HG02571 (cell line): Measurements from ENCODE around the gene CUL9.

Experiments used
- ATAC-seq: cut with Tn5 transposase; IDR thresholded peaks from one replicate; pipeline ENCODE4 v1.9.1; 2021; ENCODE audit warnings: mild to moderate bottlenecking, moderate library complexity; ENCODE audit not compliant: unreplicated experiment

Gene CUL9

DNA sequence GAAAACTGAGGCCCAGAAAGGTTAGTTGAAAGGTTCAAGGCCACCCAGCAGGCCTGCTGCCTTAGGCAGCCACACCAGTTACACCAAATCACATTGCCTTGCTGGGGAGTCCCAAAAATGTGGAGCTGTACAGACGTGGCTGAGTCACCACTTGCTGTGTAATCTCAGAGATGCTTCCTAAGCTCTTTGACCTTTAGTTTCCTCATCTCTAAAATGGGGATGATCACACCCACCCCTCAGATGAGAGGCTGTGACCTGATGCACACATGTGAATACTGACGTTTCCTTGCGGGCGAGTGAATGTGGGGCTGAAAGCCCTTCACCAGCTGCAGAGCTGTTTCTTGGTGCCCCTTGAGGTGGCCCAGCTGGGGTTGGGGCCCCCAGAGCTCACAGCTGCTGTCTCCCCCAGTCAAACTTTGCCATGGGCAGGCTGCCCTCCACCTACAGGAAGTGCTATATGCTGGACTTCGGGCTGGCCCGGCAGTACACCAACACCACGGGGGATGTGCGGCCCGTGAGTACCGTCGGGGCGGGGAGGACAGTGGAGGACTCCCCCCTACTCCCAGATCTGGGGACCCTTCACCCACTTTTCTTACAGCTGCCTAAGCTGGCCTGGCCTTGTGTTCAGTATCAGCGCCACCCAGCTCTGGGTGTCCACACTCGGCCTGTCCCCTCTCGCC lies 72.3 kb downstream of the CUL9 start:
- ATAC-seq: no peak

DNA sequence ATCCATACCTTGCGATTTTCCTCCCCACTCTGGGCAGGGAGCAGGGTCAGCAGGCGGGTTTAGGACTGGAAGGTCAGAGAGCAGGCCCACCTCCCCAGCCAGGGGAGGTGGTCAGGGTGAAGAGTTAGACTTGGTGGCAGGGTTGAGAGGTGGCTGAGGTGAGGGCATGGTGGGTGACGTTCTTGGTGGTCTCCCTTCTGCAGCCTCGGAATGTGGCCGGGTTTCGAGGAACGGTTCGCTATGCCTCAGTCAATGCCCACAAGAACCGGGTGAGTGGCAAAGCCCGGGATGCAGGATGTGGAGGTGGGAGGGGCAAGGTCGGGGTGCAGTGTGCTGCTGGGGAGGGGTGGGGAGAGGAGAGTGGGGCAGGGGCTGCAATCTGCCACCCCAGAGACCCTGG lies 72.8 kb downstream of the CUL9 start:
- ATAC-seq: no peak

- ATAC-seq: no peak
Measured at GRCh38 chr6:43255408-43256054, 73.5 kb downstream of the CUL9 start.

- ATAC-seq: no peak
Measured at GRCh38 chr6:43256670-43257366, 74.8 kb downstream of the CUL9 start.

DNA sequence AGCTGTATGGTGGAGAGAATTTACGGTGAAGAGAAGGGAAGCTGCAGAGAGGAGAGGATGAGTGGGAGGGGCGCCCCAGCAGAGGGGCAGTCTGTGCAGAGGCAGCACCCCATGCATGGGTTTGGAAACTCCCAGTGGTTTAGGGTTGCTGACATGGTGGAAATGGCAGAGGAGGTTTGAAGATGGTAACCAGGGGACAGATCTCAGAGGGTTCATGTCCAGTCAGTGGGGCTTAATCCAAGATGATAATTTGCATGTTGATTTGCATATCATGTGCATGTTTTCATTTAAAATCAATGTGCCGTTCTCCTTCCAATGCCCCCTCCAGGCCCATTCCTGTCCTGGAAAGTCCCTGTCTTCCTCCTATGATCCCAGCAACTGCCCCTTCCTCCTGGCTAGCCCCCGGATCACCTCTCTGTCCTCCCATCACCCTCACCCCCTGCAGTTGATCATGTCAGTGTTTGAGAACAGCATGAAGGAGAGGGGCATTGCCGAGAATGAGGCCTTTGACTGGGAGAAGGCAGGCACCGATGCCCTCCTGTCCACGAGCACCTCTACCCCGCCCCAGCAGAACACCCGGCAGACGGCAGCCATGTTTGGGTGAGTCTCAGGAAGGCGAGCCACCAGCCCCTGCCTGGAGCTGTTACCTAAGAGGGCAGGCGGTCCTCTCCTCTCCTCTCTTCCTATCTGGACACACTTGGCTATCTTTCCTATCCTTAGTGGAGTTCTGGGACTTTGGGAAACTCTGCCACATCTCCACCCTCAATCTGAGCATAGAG lies 75.6 kb downstream of the CUL9 start:
- no peak for ATAC-seq

GRCh38 chr6:43258180-43258579 lies 76.2 kb downstream of the CUL9 start:
- ATAC-seq: no peak

GRCh38 chr6:43258807-43259686 lies 77.1 kb downstream of the CUL9 start:
- no peak for ATAC-seq

GRCh38 chr6:43260791-43261190 lies 78.8 kb downstream of the CUL9 start:
- no peak for ATAC-seq

GRCh38 chr6:43261198-43261597 lies 79.2 kb downstream of the CUL9 start:
- ATAC-seq: no peak

DNA sequence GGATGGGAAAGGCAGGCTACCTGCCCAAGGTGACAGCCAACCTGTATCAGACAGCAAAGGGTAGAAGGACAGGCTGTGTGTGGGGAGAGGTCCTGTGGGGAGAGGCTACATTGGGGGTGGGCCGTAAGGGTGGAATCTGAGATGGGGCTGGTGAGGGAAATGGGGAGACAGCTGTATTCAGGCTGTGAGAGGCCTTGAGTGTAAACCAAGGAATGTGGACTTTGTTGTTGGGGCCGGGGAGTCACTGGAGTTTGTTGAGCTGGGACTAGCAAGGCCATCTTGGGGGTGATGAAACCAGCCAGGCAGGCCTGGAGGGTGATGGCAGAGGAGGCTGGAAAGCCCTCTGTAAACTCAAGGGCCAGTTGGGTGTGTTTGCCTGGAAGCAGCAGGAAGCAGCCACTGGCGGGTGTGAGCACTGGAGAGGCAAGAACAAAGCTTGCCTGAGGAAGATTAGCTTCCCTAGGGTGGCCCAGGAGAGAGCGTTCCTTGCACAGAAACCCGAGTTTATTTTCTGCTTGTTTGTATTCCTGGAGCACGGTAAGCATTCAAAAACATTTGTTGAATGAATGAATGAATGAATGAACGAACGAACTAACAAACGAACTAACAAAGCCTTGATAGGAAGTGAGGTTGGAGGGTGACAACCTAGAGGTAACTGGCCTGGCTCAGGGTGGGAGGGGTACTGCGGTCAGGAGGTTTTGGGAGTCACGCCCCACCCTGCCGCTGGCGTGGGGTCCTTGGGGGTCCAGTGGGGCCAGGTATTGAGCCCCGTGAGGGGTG lies 80.2 kb downstream of the CUL9 start:
- no peak for ATAC-seq

DNA sequence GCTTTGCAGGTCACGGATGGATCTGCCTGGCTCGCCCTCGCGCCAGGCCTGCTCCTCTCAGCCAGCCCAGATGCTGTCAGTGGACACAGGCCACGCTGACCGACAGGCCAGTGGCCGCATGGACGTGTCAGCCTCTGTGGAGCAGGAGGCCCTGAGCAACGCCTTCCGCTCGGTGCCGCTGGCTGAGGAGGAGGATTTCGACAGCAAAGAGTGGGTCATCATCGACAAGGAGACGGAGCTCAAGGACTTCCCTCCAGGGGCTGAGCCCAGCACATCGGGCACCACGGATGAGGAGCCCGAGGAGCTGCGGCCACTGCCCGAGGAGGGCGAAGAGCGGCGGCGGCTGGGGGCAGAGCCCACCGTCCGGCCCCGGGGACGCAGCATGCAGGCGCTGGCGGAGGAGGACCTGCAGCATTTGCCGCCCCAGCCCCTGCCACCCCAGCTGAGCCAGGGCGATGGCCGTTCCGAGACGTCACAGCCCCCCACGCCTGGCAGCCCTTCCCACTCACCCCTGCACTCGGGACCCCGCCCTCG lies 80.9 kb downstream of the CUL9 start:
- no peak for ATAC-seq

DNA sequence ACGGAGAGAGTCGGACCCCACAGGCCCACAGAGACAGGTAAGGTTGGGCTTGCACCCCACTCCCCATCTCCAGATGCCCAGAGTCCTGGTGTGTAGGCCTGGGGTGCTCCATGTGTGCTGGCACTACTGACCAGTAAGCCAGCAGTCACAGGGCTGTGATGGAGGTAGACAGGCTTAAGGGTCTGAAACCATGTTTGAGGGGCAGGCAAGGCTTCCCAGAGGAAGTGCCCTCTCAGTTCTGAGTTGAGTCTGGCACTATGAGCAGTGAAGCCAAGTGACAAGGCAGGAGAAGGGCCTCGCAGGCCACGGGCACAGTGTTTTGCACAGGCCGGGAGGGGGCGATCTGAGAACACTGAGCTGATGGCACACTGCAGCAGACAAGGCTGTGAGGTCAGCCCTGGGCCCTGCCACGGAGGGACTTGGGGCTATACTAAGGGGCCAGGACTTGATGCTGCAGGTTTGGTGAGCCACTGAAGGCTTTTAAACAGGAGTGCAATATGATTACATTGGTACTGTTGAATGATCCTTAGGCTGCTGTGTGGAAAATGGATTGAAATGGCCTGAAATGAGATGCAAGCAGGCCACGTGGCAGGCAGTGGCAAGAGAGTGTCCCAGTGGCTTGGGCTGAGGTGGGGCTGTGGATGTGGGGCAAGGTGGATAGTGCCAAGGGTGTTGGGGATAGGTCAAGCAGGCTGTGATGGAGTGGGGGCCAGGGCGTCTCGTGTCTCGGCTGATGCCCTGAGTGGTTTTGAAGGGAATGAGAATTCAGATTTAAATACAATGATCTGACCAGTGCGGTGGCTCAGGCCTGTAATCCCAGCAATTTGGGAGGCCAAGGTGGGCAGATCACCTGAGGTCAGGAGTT lies 81.5 kb downstream of the CUL9 start:
- peak; percentile 70 for ATAC-seq

- no peak for ATAC-seq
Measured at GRCh38 chr6:43264599-43265145, 82.7 kb downstream of the CUL9 start.

GRCh38 chr6:43265564-43265963 lies 83.6 kb downstream of the CUL9 start:
- no peak for ATAC-seq

DNA sequence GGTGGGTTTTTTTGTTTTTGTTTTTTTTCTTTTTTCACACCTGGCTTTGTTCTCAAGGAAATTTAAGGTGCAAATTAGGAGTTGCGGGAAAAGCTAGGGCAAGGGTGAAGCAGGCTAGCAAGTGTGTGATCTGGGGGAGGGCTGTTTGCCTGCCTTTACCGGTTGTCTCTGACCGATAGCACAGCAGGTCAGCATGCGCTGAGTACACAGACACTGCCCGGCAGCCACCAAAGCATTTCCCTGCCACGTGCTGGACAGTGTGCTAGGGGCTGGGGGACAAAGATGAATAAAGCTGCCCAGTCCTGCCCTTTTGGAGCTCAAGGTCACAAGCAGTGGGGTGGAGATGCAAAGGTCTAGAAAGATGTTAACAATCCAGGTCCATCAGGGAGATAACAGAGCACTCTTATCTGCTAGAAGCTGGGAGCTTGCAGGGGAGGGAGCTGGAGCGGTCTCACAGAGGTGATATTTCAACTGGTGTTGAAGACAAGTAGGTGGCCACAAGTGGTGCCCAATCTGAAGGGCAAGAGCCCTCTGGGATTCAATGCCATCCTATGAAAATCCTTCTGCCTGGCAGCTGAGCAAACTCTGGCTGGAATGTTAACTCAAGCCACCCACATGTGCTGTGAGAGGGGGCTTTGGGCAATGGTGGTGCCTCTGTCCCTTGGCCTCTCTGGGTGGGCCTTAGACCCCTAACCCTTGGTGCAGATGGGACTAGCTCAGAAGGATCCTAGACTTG lies 85.8 kb downstream of the CUL9 start:
- ATAC-seq: no peak

- no peak for ATAC-seq
Measured at GRCh38 chr6:43268355-43268700, 86.3 kb downstream of the CUL9 start.

GRCh38 chr6:43268782-43269272 lies 86.8 kb downstream of the CUL9 start:
- no peak for ATAC-seq
